HCT116 (cell line): ENCODE results near the gene LRRC51. TPM values are rescaled to one million over a fixed set of nuclear protein-coding genes. Genes with fewer than 3 reads are reported as not detected.

ENCODE experiments used
- ATAC-seq: fragments of 200-7000 bp; cut with Tn5 transposase; 2 replicates; pipeline ENCODE4 v1.9.1; 2020; ENCODE audit warnings: mild to moderate bottlenecking, moderate library complexity
- BruUV-seq: library from RNA; stranded (reverse); fragments of 400-500 nt; replicated peaks from 2 replicates; lab custom pipeline; 2021; lab: Mats Ljungman, UMichigan
- CTCF ChIA-PET: fragments of 300-600 bp; sonication (Branson Sonifier 250); formaldehyde crosslinking; loops from one replicate; lab custom pipeline; 2021; ENCODE audit warnings: antibody characterized with exemption; lab: Charles Lee
- POLR2A ChIA-PET: fragments of 300-600, 350-600 bp; sonication (Branson Sonifier 250); formaldehyde crosslinking; loops from one replicate; lab custom pipeline; 2021; ENCODE audit warnings: antibody characterized with exemption; lab: Charles Lee
- RAD21 ChIA-PET, 2 experiments: fragments of 300-600 bp; sonication (Branson Sonifier 250); formaldehyde crosslinking; loops; one replicate each; lab custom pipeline; 2023; ENCODE audit warnings: low total read pairs in 2 of 2; ENCODE audit not compliant: uncharacterized antibody in 2 of 2, unreplicated experiment in 2 of 2, low non-redundant PET in 1 of 2; lab: Charles Lee
- DNase-seq: peaks from one replicate; pipeline ENCODE4 v3.0.0-alpha.2; 2010; ENCODE audit warnings: low read depth, low spot score
- H2AFZ ChIP-seq: fragments of 200-600 bp; shearing (Covaris generic), sonication (generic); 2 replicates; pipeline ENCODE4 v1.6.1; 2017; ENCODE audit warnings: low read depth, mixed run types, mixed read lengths, antibody characterized with exemption, low read length; ENCODE audit not compliant: poor library complexity, severe bottlenecking
- H3K27ac ChIP-seq: 2 replicates; pipeline ENCODE4 v1.5.1; 2012; ENCODE audit warnings: low read depth, low read length
- H3K27me3 ChIP-seq: fragments of 200-600 bp; sonication (generic); 2 replicates; pipeline ENCODE4 v1.6.1; 2016; ENCODE audit warnings: mixed run types, low read length, mixed read lengths; ENCODE audit not compliant: insufficient read depth
- H3K36me3 ChIP-seq, 2 experiments: fragments of 200-500 bp in 1 of 2; fragments of 200-600 bp in 1 of 2; sonication (Bioruptor generic) in 1 of 2; sonication (generic) in 1 of 2; 2 replicates each; pipeline versions ENCODE4 v1.5.1 to v1.6.1; 2014 to 2016; ENCODE audit warnings: low read length in 2 of 2, inconsistent platforms in 1 of 2, mixed read lengths in 1 of 2, mixed run types in 1 of 2; ENCODE audit not compliant: insufficient read depth in 2 of 2, control insufficient read depth in 1 of 2
- H3K4me1 ChIP-seq, 2 experiments: fragments of 200-600 bp in 1 of 2; sonication (generic) in 1 of 2; 2 replicates each; pipeline versions ENCODE4 v1.5.1 to v1.6.1; 2012 to 2017; ENCODE audit warnings: low read length in 2 of 2, inconsistent platforms in 1 of 2, mild to moderate bottlenecking in 1 of 2, mixed read lengths in 1 of 2, mixed run types in 1 of 2, moderate library complexity in 1 of 2; ENCODE audit not compliant: insufficient read depth in 2 of 2, control insufficient read depth in 1 of 2
- H3K4me2 ChIP-seq: fragments of 200-600 bp; sonication (generic); 2 replicates; pipeline ENCODE4 v1.6.1; 2017; ENCODE audit warnings: mixed run types, low read length, mixed read lengths
- H3K4me3 ChIP-seq, 2 experiments: fragments of 200-600 bp in 1 of 2; sonication (generic) in 1 of 2; replicated peaks in 1 of 2; 2 replicates each; pipeline ENCODE4 v1.5.1; 2011 to 2016; ENCODE audit warnings: low read length in 2 of 2, control low read depth in 1 of 2, low read depth in 1 of 2, mild to moderate bottlenecking in 1 of 2, mixed read lengths in 1 of 2, mixed run types in 1 of 2
- H3K79me2 ChIP-seq: fragments of 200-600 bp; sonication (generic); 2 replicates; pipeline ENCODE4 v1.6.1; 2017; ENCODE audit warnings: mild to moderate bottlenecking, mixed run types, low read length, moderate library complexity, mixed read lengths; ENCODE audit not compliant: insufficient read depth
- H3K9ac ChIP-seq: fragments of 200-600 bp; sonication (generic); 2 replicates; pipeline ENCODE4 v1.6.1; 2016; ENCODE audit warnings: low read length, mixed read lengths
- H3K9me2 ChIP-seq: fragments of 200-600 bp; sonication (generic), shearing (Covaris generic); 2 replicates; pipeline ENCODE4 v1.6.1; 2017; ENCODE audit warnings: mixed run types, mild to moderate bottlenecking, moderate library complexity; ENCODE audit not compliant: insufficient read depth
- H3K9me3 ChIP-seq, 2 experiments: fragments of 200-500 bp in 1 of 2; fragments of 200-600 bp in 1 of 2; sonication (Bioruptor generic) in 1 of 2; sonication (generic) in 1 of 2; 2 replicates each; pipeline ENCODE4 v1.6.1; 2014 to 2017; ENCODE audit warnings: low read length in 2 of 2, mixed read lengths in 2 of 2, inconsistent platforms in 1 of 2, low read depth in 1 of 2, mild to moderate bottlenecking in 1 of 2, mixed run types in 1 of 2, moderate library complexity in 1 of 2; ENCODE audit not compliant: control insufficient read depth in 1 of 2, insufficient read depth in 1 of 2
- H4K20me1 ChIP-seq: fragments of 200-600 bp; sonication (generic), shearing (Covaris generic); 2 replicates; pipeline ENCODE4 v1.6.1; 2017; ENCODE audit warnings: mixed run types, mild to moderate bottlenecking, moderate library complexity; ENCODE audit not compliant: insufficient read depth
- ELF1 ChIP-seq: IDR thresholded peaks from 2 replicates; pipeline ENCODE4 v1.6.1; 2012; ENCODE audit warnings: low read depth, borderline replicate concordance
- POLR2A ChIP-seq: IDR thresholded peaks from 2 replicates; pipeline ENCODE4 v1.7.0; 2011; ENCODE audit warnings: borderline replicate concordance; ENCODE audit not compliant: insufficient read depth, insufficient read length; ENCODE audit errors: extremely low read depth
- POLR2AphosphoS5 ChIP-seq: IDR thresholded peaks from 2 replicates; pipeline ENCODE4 v1.6.1; 2011; ENCODE audit warnings: mild to moderate bottlenecking, low read depth, low read length, moderate library complexity
- RAD21 ChIP-seq: IDR thresholded peaks from 2 replicates; pipeline ENCODE4 v1.6.1; 2012; ENCODE audit warnings: low read depth, mild to moderate bottlenecking
- REST ChIP-seq: IDR thresholded peaks from 2 replicates; pipeline ENCODE4 v1.6.1; 2012; ENCODE audit warnings: low read depth
- SIN3A ChIP-seq: IDR thresholded peaks from 2 replicates; pipeline ENCODE4 v1.6.1; 2012; ENCODE audit warnings: low read depth
- SP1 ChIP-seq: IDR thresholded peaks from 2 replicates; pipeline ENCODE4 v1.6.1; 2012; ENCODE audit warnings: low read depth
- SRF ChIP-seq: IDR thresholded peaks from 2 replicates; pipeline ENCODE4 v1.6.1; 2012; ENCODE audit warnings: low read depth
- YY1 ChIP-seq: IDR thresholded peaks from 2 replicates; pipeline ENCODE4 v1.6.1; 2011; ENCODE audit warnings: low read length, low read depth, moderate library complexity, mild to moderate bottlenecking; ENCODE audit not compliant: insufficient replicate concordance; ENCODE audit errors: extremely low read depth
- ZBTB33 ChIP-seq: IDR thresholded peaks from 2 replicates; pipeline ENCODE4 v1.6.1; 2011; ENCODE audit warnings: mild to moderate bottlenecking, low read length, moderate library complexity; ENCODE audit not compliant: insufficient replicate concordance; ENCODE audit errors: extremely low read depth
- ZFX ChIP-seq: fragments of 450-650 bp; IDR thresholded peaks from 2 replicates; pipeline ENCODE4 v1.6.1; 2017
- intact Hi-C: fragments of 100-400 bp; cut with micrococcal nuclease; formaldehyde crosslinking; loops from 2 replicates; pipeline ENCODE4 v1.10.0; 2022
- total RNA-seq: library from RNA; stranded (reverse); gene quantifications from one replicate; pipeline ENCODE4 v1.2.1, GENCODE V29; 2021; ENCODE audit not compliant: unreplicated experiment

Gene LRRC51
- total RNA-seq, 1 experiment from 2014 or later: 10.8 TPM

- intact Hi-C loops: no loop called here
- CTCF ChIA-PET: no interaction called here
- H2AFZ ChIP-seq: no peak overlapping the region
- no peak overlapping the region for H3K27ac ChIP-seq
- H3K9me3 ChIP-seq: no peaks in the 10 kb centered on the region
- DNase-seq (no peak), ATAC-seq (no peak)
- POLR2A ChIA-PET: no interaction called here
- no TSS peak for BruUV-seq
- no peaks in the 10 kb centered on the region for H3K27me3 ChIP-seq
- H3K9ac ChIP-seq: no peak overlapping the region
- TF ChIP-seq RAD21 (no peak), ZBTB33 (no peak), ZFX (no peak), ELF1 (no peak), REST (no peak), SRF (no peak), POLR2AphosphoS5 (no peak), SP1 (no peak), SIN3A (no peak), POLR2A (no peak), YY1 (no peak)
- no peak overlapping the region for H3K4me3 ChIP-seq
- H3K9me2 ChIP-seq: no peaks in the 10 kb centered on the region
- RAD21 ChIA-PET: no interaction called here
- H3K79me2 ChIP-seq: no peaks in the 10 kb centered on the region
- H3K4me2 ChIP-seq: no peak overlapping the region
- peaks cover 0 to 6% of the 10 kb centered on the region in 2 experiments; a peak in 1 of 4 replicates for H3K4me1 ChIP-seq
- H4K20me1 ChIP-seq: no peaks in the 10 kb centered on the region
- H3K36me3 ChIP-seq: no peaks in the 10 kb centered on the region
These were observed 55.4 kb downstream of the LRRC51 start for GRCh38 chr11:72135891-72136683.
